Measurements from ENCODE around the gene ELP5.

Gene ELP5

DNA sequence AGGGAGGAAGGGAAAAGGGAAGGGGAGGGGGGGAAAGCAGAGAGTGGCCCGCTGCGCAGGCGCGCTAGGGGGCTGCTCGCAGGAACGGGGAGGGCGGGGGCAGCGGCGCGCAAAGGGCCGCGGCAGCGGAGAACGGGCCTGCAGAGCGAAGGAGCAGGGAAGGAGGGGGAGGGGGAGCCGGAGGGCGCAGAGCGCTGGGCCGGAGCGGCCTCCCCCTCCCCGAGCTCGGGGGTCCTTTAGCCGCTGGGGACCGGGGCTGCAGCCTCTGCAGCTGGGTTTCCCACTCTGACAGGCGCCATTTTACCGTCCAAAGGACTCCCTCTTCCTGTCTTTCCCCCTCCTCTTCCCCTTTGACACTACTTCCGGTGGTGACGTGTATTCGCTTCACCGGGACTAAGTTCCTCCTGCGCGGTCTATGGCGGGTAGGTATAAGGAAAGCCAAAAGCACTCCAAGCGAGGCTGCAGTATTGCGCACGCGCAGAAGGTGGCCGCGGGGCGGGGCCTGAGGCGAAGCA, 297 bp upstream of the ELP5 start, which contains the start of gene CTDNEP1:
Gene CTDNEP1, minus strand, starts transcription at position 74 of the 515 bp plus-strand sequence. CDS start 438 bp downstream, outside the sequence.
- peak; percentile 97 to 100 for DNase-seq (ENCODE audit: low read depth in 2 of 2)

DNA sequence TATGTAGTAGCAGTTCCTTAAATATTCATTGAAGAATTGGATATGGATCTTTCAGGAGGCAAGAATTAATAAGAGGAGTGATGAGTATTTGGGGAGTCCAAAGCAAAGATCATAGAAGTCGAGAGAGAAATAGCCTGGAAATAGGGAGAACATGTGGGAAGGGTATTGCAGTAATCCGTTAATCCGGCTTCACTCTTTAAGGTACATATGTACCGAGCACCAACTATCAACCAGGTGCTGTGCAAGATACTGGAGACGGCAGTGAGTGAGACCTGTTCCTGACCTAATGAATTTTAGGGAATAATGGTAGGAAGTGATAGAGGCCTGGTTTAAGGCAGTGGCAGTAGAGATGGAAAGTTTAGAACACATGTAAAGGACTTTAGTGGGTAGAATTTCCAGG, 1.1 kb downstream of the ELP5 start:
- DNase-seq (ENCODE audit: low read depth in 2 of 2), result no peak

DNA sequence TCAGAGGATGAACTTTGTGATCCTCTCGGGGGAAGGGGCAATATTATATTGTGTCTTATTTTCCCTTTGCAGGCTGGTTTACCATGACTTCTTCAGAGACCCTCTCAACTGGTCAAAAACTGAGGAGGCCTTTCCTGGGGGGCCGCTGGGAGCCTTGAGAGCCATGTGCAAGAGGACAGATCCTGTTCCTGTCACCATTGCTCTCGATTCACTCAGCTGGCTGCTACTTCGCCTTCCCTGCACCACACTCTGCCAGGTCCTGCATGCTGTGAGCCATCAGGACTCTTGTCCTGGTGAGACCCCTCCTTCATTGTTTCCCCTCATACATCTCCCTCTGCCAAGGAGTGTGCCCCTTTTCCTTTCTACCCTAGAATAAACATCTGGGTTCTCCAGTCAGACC, 2.5 kb downstream of the ELP5 start:
- DNase-seq (ENCODE audit: low read depth in 2 of 2), result no peak

DNA sequence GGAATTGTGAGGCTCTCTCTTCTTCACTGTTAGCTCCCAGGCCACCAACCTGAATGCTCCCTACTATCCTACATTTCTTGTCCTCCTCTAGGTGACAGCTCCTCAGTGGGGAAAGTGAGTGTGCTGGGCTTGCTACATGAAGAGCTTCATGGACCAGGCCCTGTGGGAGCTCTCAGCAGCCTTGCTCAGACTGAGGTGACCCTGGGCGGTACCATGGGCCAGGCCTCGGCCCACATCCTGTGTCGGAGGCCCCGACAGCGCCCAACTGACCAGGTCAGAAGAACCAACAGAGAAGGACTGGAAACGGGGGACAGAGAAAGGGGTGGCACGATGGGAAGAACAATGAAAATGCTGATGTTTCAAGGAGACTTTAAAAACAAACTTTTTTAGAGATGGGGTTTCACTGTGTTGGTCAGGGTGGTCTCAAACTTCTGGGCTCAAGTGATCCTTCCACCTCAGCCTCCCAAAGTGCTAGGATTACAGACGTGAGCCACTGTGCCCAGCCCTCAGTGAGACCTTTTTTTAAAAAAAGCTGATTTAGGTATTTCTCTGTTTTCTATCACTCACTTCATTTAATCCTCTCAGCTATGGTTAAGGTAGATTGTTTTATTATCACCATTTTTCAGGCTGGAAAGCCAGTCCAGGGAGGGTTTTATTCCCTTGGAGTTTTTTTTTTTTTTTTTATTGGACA, 4.9 kb downstream of the ELP5 start:
- DNase-seq (ENCODE audit: low read depth in 2 of 2), result no peak

DNA sequence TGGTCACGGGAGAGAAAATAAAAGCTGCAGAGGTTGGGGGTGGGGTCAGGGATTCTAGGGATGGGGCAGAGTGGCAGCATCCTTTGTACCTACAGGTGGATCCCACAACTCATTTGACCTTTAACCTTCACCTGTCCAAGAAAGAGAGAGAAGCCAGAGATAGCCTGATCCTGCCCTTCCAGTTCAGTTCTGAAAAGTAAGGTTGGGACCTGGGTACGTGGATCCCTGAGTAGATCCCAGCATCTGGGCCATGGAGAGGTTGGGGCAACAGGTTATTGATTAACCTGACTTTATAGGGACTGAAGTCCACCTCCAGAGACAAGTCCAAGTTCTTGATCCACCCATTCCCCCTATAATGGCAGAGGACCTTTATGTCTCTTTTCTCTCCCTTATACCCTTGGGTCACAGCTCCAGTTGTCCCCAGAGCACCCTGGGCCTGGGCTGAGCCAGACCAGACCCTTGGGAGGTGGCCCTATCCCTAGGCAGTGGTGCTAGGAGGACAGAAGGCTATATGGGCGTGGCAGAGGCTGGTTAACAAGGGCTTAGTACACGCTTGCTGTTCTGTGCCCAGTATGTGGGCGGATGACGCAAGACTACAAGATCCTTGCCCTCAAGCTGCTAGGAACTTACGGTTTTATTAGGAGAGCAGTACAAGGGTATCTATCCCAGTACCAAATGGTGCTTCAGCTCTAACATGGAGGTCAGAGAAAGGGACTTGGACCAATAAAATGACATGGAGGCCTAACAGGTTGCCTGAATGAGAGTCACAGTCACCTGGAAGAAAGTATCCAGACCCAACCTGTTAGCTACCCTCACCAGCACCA, 6.9 kb downstream of the ELP5 start:
- no peak for DNase-seq (ENCODE audit: low read depth in 2 of 2)

DNA sequence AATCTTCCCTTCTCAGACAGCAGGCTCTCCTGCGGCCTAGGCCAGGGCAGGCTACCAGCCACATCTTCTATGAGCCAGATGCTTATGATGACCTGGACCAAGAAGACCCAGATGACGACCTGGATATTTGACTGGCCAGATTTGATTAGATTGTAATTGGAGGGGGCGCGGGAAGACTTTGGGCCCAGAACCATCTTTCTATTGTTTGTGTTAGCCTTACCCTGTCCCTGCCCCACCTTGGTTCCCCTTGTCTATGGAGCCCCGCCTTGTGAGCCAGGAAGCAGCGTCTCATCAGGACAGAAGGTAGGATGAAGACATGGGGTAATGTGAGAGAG, 7.5 kb downstream of the ELP5 start:
- DNase-seq (ENCODE audit: low read depth in 2 of 2), result no peak

DNA sequence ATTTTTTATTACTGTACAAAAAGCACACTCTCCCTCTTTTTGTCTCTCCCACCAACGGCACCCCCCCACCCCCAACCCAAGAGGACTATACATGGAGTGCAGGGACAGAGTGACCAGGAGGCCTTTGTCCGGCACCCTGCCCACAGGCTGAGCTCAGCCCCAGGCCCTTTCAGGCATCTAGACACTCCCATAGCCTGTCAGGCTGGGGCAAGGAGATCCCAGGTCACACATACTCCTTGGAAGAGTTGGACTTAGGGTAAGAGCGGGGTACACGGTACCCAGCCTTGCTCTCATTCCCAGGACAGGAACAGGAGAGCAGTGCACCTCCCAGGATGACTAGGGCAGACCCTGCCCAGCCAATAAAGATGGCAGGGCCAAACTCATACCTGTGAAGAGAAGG, 8.1 kb downstream of the ELP5 start:
- no peak for DNase-seq (ENCODE audit: low read depth in 2 of 2)

DNA sequence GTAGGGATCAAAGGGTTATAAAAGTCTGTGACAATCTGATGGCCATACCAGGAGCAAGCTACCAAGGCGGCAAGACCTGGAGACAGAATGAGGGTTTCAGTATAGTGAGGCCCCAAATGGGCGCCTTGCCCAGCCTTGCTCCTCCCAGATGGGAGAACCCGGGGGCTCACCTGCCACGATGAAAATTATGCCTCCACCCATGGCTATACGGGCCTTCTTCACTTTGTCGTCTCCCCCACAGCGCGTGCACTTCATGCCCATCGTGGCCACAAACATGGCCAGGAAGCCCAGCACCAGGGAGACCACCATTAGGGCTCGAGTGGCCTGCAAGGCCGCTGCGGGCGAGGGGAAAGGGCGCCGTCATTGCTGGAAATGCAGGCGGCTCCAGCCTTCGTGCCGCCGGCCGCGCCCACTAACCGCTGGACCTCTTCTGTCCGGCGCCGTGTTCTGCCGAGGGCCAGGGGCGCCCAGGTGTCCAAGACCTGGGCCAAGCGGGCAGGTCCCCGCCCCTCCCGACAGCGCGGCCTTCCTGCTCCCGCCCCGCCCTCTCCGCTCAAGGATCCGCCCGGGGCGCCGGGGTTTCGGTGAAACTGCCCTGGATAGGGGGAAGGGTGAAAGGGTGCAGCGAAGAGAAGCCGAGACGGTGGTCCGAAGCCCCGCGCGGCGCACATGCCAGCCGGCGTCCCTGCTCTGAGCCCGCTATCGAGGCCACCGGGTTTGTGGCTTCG, 8.8 kb downstream of the ELP5 start:
- no peak for DNase-seq (ENCODE audit: low read depth in 2 of 2)

DNA sequence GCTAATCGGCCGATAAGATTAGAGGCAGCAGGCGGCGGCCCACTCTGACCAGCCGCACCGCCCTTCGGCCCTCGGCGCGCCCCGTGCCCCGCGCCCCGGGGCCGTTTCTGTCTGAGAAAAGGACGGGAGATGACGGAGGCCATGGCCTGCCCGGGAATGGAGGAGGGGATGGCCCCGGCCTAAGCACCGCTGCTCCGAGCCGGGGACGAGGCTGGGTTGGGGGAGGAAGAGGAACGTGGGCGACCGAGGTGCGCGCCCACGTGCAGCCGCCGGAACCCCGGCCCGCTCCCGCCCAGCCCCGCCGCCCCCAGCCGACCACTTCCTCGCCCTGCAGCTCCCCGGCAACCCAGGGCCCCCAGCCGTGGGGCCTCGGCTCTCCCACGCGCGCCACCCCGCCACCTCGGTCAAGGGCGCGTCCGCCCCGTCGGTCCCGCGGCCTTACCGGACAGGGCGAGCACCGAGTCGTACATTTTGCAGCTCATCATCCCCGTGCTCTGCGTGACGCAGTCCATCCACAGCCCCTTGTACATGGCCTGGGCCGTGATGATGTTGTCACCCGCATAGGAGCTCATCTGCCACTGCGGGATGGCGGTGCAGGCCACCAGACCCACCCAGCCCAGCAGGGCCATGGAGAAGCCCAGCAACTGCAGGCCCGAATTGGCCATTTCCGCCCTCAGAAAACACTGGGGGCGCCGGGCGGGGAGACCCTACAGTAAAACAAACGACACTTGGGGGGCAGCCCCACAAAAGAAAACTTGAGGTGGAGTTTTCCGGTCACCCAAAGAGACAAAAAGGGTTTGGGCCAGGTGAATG, 9.6 kb downstream of the ELP5 start:
- no peak for DNase-seq (ENCODE audit: low read depth in 2 of 2)

DNA sequence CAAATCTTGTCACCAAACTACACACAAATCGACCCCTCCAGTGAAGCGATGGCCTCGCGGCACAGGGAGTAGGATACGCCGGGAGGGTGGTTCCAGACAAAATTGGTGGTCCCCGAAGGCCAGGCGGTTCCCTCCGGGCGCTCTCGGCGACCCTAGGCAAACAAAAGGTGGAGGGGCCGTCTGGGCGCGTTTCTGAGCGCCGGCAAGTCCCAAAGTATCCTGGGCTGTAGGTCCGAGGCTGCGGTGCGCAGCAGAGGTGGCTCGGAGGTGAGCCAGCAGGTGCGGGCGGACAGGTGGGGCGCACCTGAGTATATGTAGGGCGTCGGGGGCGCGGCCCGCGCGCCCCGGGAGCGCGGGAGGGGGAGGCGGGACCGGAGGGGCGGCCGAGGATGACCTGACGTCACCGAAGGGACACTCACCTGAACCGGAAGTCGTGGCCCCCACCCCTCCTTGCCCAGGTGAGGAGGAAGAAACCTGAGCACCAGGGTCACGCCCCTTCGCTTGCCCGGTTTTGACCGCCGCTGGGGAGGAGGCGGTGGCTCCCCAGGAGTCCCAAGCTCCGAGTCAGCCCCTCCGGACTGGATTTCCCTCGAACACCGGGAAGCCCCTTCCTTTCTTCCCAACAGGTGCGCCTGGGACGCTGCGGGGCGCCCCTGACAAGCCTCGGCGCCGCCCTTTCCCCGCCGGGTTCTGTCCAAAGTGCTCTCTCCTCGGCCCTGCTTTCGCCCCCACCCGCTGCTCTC, 10.3 kb downstream of the ELP5 start, which contains the start of gene CLDN7:
Gene CLDN7, minus strand, starts transcription at position 287 of the 743 bp plus-strand sequence. CDS start 435 bp downstream, outside the sequence.
- no peak for DNase-seq (ENCODE audit: low read depth in 2 of 2)

DNA sequence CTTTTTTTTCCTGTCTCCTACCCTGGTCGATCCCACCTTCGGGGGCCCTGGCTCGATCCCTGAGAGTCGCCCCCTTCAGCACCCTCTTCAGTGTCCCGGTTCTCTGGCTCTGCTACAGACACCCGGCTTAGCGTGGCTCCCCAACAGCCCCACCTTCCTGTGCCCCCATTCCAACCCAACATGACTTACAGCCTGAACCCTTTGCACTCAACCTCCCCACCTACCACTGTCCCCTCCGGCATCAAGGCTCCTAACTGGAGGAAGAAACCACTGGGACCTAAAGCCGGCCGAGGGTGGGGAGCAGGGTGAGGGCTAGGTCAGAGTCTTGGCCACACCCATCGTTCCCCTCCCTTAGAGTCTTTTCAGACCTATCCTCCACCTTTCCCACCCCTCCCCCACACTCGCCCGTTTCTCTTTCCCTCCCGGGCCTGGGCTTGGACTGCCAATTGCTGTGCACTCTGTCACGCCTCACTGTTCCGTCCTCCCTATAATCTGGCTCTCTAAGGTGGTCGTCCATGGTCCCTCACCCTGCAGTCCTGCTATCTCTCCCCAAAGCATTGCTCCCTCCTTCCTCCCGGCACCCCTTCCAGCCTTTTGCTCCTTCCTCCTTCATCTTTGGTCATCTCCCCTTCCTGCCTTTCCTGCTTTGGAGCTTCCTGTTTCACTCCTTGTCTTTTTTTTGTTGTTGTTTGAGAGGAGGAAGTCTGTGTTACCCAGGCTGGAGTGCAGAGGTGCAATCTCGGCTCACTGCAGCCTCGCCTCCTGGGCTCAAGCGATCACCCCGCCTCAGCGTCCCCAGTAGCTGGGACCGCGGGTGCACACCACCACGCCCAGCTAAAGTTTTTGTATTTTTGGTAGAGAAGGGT, 11.2 kb downstream of the ELP5 start:
- DNase-seq (ENCODE audit: low read depth in 2 of 2), result no peak

DNA sequence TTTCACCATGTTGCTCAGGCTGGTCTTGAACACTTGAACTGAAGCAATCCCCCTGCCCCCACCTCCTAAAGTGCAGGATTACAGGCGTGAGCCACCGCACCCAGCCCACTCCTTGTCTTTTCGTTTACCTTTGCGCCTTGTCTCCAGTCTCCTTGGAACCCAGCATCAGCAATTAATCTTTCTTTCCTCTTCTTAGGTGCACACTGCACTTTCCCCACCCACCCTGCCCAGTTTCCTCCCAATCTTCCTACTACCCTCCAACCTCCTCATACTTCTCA, 11.7 kb downstream of the ELP5 start:
- DNase-seq (ENCODE audit: low read depth in 2 of 2), result no peak

DNA sequence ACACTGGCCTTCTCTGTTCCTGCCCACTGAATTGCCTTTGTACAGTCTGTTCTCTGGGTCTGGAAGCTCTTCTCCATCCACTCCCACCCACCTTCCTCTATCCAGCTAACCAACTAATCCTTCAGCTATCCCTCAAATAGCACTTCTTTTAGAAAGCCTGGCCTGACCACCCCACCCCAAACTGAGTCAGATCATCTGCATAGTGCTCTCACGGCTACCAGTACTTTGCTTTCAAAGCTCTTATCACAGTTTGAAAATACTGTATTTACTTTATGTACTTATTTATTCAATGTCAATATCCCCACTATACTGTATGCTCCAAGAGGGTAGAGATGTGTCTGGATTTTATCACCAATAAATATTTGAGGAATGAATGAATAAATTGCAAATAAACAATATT, 14.8 kb downstream of the ELP5 start:
- DNase-seq (ENCODE audit: low read depth in 2 of 2), result no peak

DNA sequence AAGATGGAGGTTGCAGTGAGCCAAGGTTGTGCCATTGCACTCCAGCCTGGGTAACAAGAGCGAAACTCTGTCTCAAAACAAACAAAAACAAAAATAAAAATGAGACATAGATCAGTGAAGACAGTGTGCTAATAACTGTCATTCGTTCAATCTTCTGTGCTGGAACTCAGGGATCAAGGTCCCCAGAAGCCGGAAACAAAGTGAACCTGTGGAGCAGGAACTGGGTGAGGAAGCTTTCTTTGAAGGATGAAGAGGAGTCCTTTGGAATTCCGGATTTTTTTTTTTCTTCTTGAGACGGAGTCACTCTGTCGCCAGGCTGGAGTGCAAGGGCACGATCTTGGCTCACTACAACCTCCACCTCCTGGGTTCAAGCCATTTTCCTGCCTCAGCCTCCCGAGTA, 27.4 kb downstream of the ELP5 start:
- no peak for DNase-seq (ENCODE audit: low read depth in 2 of 2)

DNA sequence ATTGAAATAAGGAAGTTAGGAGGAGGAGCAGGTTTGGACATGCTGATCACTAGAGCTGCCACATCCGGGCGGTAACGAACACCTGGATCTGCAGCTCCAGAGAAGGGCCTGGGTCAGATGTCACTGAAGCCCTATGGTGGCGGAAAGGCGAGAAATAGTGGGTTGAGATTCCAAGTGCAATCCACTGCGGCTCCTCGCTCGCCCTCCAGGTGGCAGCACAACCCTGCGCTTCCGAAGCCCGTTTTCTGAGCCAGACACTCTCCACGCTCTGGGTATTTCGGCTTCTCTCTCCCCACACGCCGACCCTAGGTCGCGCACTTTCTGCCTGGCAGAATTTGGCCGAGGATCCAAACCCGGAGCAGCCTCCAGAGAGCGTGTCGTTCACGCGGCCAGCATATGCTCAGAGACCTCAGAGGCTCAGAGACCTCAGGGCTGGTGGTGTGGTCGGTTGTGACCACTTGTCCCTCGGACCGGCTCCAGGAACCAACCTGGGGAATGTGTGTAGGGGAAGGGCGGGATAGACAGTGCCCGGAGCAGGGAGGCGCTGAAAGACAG, 28.6 kb downstream of the ELP5 start:
- peak; percentile 71 to 82 for DNase-seq (ENCODE audit: low read depth in 2 of 2)

DNA sequence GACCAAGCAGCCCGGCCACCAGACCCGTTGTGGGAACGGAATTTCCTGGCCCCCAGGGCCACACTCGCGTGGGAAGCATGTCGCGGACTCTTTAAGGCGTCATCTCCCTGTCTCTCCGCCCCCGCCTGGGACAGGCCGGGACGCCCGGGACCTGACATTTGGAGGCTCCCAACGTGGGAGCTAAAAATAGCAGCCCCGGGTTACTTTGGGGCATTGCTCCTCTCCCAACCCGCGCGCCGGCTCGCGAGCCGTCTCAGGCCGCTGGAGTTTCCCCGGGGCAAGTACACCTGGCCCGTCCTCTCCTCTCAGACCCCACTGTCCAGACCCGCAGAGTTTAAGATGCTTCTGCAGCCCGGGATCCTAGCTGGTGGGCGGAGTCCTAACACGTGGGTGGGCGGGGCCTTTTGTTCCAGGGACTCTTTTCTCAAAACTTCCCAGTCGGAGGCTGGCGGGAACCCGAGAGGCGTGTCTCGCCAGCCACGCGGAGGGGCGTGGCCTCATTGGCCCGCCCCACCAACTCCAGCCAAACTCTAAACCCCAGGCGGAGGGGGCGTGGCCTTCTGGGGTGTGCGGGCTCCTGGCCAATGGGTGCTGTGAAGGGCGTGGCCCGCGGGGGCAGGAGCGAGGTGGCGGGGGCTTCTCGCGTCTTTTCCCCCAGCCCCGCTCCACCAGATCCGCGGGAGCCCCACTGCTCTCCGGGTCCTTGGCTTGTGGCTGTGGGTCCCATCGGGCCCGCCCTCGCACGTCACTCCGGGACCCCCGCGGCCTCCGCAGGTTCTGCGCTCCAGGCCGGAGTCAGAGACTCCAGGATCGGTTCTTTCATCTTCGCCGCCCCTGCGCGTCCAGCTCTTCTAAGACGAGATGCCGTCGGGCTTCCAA, 29.3 kb downstream of the ELP5 start, which contains the start of gene SLC2A4:
Gene SLC2A4, plus strand, starts transcription at position 645 of the 879 bp plus-strand sequence. Its CDS starts 217 bp downstream, at position 862.
- peak; percentile 84 to 91 for DNase-seq (ENCODE audit: low read depth in 2 of 2)

DNA sequence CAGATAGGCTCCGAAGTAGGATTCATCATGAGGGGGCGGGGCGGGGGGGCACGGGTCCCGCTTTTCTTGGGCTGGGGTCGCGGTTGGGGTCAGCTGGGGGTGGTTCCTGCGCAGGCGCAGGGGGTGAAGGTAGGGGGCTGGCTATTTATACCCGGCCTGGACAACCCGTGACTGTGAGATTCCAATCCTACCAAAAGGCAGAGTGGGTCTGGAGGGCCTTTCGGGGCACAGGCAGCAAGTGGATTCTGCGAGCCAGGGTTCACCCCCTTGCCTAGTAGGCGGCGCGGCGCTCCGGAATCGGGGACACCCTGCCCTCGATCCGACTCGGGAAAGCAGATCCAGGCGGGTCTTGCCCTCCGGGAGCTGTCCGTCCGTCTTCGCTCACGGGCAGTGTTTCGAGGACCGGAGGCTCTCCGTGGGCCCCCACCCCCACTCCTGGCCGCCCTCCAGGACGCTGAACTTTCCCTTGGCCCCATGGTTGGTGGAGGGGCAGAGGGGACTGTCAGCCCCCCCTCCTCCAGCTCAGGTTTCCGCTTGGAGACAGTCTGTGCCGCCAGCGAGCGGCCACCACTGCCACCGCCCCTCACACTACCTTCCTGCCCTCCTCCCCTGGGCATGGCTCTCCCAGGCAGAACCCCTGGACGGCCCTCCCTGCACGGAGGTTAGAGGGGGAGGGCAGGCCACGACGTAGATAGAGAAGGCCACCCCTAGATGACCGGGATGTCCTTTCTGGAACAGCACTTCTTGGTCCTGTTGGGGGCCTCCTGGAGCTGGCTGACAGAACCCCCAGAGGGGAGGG, 30.1 kb downstream of the ELP5 start:
- DNase-seq (ENCODE audit: low read depth in 2 of 2), result no peak
